ENCODE data around the gene FIP1L1. TPM values are rescaled to one million over a fixed set of nuclear protein-coding genes. Genes with fewer than 3 reads are reported as not detected.

Gene FIP1L1
- polyA plus RNA-seq, 1 donor from 2014 or later = 89.0 TPM

DNA sequence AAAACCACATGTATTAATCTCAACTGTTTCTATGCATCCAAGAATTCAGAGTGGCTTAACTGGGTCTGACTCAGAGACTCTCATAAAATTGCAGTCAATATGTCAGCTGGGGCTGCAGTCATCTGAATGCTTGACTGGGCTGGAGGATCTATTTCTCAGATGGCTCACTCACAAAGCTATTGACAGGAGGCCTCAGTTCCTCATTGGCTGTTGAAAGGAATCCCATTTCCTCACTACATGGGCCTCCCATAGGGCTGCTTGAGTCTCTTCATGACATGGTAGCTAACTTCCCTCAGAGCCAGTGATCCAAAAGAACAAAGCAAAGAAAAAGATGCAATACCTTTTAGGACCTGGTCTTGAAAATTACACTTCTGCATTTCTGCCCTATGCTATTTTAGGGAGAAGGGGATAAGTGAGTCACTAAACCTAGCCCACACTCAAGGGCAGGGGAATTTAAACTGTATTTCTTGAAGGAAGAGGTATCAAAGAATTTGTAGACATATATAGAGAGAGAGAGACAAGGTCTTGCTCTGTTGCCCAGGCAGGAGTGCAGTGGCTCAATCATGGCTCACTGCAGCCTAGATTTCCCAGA, 21.4 kb upstream of the FIP1L1 start:
- no peaks in the 10 kb centered on the region for H3K79me2 ChIP-seq (replicated peaks; ENCODE audit: insufficient read depth, low read length)

GRCh38 chr4:53361451-53361850, 16.0 kb upstream of the FIP1L1 start:
- H3K9me3 ChIP-seq (ENCODE audit: low read length) = no peaks in the 10 kb centered on the region
- H3K4me2 ChIP-seq (ENCODE audit: low read length) = no peak overlapping the region
- H3K9me2 ChIP-seq (ENCODE audit: insufficient read depth, low read length) = no peaks in the 10 kb centered on the region
- no peak overlapping the region for H3K27ac ChIP-seq (ENCODE audit: low read length)
- H3F3A ChIP-seq (ENCODE audit: insufficient read depth, low read length, poor library complexity, severe bottlenecking) = no peaks in the 10 kb centered on the region
- H4K20me1 ChIP-seq (ENCODE audit: insufficient read depth) = no peaks in the 10 kb centered on the region
- H3K9ac ChIP-seq (ENCODE audit: low read length) = no peak overlapping the region
- H2AFZ ChIP-seq (ENCODE audit: low read depth, low read length) = no peak overlapping the region
- no peaks in the 10 kb centered on the region for H3K79me2 ChIP-seq (replicated peaks; ENCODE audit: insufficient read depth, low read length)
- H3K36me3 ChIP-seq (ENCODE audit: insufficient read depth, low read length) = no peaks in the 10 kb centered on the region
- no peaks in the 10 kb centered on the region for H3K27me3 ChIP-seq (ENCODE audit: insufficient read depth, low read depth, low read length)
- no peak overlapping the region for H3K4me3 ChIP-seq (ENCODE audit: low read length)
- no peak for TF ChIP-seq CTCF (IDR thresholded peaks at IDR 0.05; ENCODE audit: poor library complexity, severe bottlenecking)
- TF ChIP-seq POLR2AphosphoS5 (IDR thresholded peaks at IDR 0.05) = no peak
- TF ChIP-seq SMC3 (conservative IDR thresholded peaks at IDR 0.05; ENCODE audit: poor library complexity) = no peak
- TF ChIP-seq TAF1 (IDR thresholded peaks at IDR 0.05; ENCODE audit: low read depth) = no peak
- TF ChIP-seq MXI1 (conservative IDR thresholded peaks at IDR 0.05; ENCODE audit: poor library complexity, severe bottlenecking) = no peak
- no peak for TF ChIP-seq EZH2 (IDR thresholded peaks at IDR 0.05; ENCODE audit: borderline replicate concordance, insufficient read depth, low read length, poor library complexity, severe bottlenecking)
- TF ChIP-seq, protein P1, sequence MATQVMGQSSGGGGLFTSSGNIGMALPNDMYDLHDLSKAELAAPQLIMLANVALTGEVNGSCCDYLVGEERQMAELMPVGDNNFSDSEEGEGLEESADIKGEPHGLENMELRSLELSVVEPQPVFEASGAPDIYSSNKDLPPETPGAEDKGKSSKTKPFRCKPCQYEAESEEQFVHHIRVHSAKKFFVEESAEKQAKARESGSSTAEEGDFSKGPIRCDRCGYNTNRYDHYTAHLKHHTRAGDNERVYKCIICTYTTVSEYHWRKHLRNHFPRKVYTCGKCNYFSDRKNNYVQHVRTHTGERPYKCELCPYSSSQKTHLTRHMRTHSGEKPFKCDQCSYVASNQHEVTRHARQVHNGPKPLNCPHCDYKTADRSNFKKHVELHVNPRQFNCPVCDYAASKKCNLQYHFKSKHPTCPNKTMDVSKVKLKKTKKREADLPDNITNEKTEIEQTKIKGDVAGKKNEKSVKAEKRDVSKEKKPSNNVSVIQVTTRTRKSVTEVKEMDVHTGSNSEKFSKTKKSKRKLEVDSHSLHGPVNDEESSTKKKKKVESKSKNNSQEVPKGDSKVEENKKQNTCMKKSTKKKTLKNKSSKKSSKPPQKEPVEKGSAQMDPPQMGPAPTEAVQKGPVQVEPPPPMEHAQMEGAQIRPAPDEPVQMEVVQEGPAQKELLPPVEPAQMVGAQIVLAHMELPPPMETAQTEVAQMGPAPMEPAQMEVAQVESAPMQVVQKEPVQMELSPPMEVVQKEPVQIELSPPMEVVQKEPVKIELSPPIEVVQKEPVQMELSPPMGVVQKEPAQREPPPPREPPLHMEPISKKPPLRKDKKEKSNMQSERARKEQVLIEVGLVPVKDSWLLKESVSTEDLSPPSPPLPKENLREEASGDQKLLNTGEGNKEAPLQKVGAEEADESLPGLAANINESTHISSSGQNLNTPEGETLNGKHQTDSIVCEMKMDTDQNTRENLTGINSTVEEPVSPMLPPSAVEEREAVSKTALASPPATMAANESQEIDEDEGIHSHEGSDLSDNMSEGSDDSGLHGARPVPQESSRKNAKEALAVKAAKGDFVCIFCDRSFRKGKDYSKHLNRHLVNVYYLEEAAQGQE (IDR thresholded peaks at IDR 0.05; ENCODE audit: borderline replicate concordance) = no peak
- TF ChIP-seq EP300 (conservative IDR thresholded peaks at IDR 0.05; ENCODE audit: poor library complexity, severe bottlenecking) = no peak

More for the DNA sequence above, 21.4 kb upstream of the FIP1L1 start:
- H3K4me3 ChIP-seq (ENCODE audit: low read length) = no peak overlapping the region
- no peak overlapping the region for H3K27ac ChIP-seq (ENCODE audit: low read length)
- H3K9me2 ChIP-seq (ENCODE audit: insufficient read depth, low read length) = no peaks in the 10 kb centered on the region
- H3K27me3 ChIP-seq (ENCODE audit: insufficient read depth, low read depth, low read length) = no peaks in the 10 kb centered on the region
- H3K36me3 ChIP-seq (ENCODE audit: insufficient read depth, low read length) = no peaks in the 10 kb centered on the region
- no peaks in the 10 kb centered on the region for H3F3A ChIP-seq (ENCODE audit: insufficient read depth, low read length, poor library complexity, severe bottlenecking)
- no peaks in the 10 kb centered on the region for H4K20me1 ChIP-seq (ENCODE audit: insufficient read depth)
- H3K4me2 ChIP-seq (ENCODE audit: low read length) = no peak overlapping the region
- no peak overlapping the region for H3K9ac ChIP-seq (ENCODE audit: low read length)
- TF ChIP-seq, protein P1 (IDR thresholded peaks at IDR 0.05; ENCODE audit: borderline replicate concordance) = no peak
- no peak for TF ChIP-seq MXI1 (conservative IDR thresholded peaks at IDR 0.05; ENCODE audit: poor library complexity, severe bottlenecking)
- TF ChIP-seq EP300 (conservative IDR thresholded peaks at IDR 0.05; ENCODE audit: poor library complexity, severe bottlenecking) = no peak
- TF ChIP-seq EZH2 (IDR thresholded peaks at IDR 0.05; ENCODE audit: borderline replicate concordance, insufficient read depth, low read length, poor library complexity, severe bottlenecking) = no peak
- TF ChIP-seq POLR2AphosphoS5 (IDR thresholded peaks at IDR 0.05) = no peak
- TF ChIP-seq SMC3 (conservative IDR thresholded peaks at IDR 0.05; ENCODE audit: poor library complexity) = no peak
- TF ChIP-seq CTCF (IDR thresholded peaks at IDR 0.05; ENCODE audit: poor library complexity, severe bottlenecking) = no peak
- no peak for TF ChIP-seq TAF1 (IDR thresholded peaks at IDR 0.05; ENCODE audit: low read depth)
- no peak for TF ChIP-seq RAD21 (conservative IDR thresholded peaks at IDR 0.05)
- no peak overlapping the region for H2AFZ ChIP-seq (ENCODE audit: low read depth, low read length)
- H3K9me3 ChIP-seq (ENCODE audit: low read length) = no peaks in the 10 kb centered on the region
